ENCODE results near the gene GPR39. TPM values are rescaled to one million over a fixed set of nuclear protein-coding genes. Genes with fewer than 3 reads are reported as not detected.
A peak's percentile ranks its signal among the peaks of the same experiment; 100 is the strongest.

Gene GPR39
- total and polyA plus RNA-seq, 12 donors, result 0.10 to 0.28 (median 0.17) TPM; not detected in 7

- Histone ChIP-seq H3K4me3 (peak overlapping the region in 2 of 4 donors; percentile 50 to 69), H3K27ac (no peak overlapping the region), H3K27me3 (no peaks in the 10 kb centered on the region), H3K4me1 (replicated peaks in 1 of 2) (peaks cover 4 to 10% of the 10 kb centered on the region in 2 donors), H3K9me3 (replicated peaks in 1 of 3) (no peaks in the 10 kb centered on the region), H3K36me3 (replicated peaks in 1 of 2) (no peaks in the 10 kb centered on the region)
- DNase-seq, result peak; percentile 35 to 71 (median 62)
- no peak for TF ChIP-seq CTCF (IDR thresholded peaks at IDR 0.05)
- WGBS, 4 donors, result 2 to 13% (median 4%) methylated on average over 8 to 60 of the region's 60 CpGs
- intact Hi-C loops (cut with DNase I), result no loop called here
Measured at GRCh38 chr2:132415915-132416722, 486 bp upstream of the GPR39 start.

GRCh38 chr2:132417430-132418035 lies 928 bp downstream of the GPR39 start:
- 95 to 99% (median 96%) methylated on average over 19 to 30 of the region's 30 CpGs for WGBS, 4 donors
- TF ChIP-seq POLR2A (IDR thresholded peaks at IDR 0.05) (no peak), CTCF (IDR thresholded peaks at IDR 0.05) (no peak)
- intact Hi-C loops (cut with DNase I), result no loop called here

GRCh38 chr2:132419235-132419634 lies 2.6 kb downstream of the GPR39 start:
- intact Hi-C loops (cut with DNase I), result no loop called here
- no peak for DNase-seq
- Histone ChIP-seq H3K4me3 (no peak overlapping the region), H3K9me3 (replicated peaks in 1 of 3) (no peaks in the 10 kb centered on the region), H3K27ac (no peak overlapping the region), H3K27me3 (no peaks in the 10 kb centered on the region), H3K36me3 (replicated peaks in 1 of 2) (no peaks in the 10 kb centered on the region), H3K4me1 (replicated peaks in 1 of 2) (peaks cover 4 to 10% of the 10 kb centered on the region in 2 donors)
- WGBS, 4 donors, result 69 to 85% (median 77%) methylated on average over 3 of the region's 3 CpGs
- no peak for TF ChIP-seq CTCF (IDR thresholded peaks at IDR 0.05)
- no peak for TF ChIP-seq POLR2A (IDR thresholded peaks at IDR 0.05)

More at GRCh38 chr2:132417430-132418035, 928 bp downstream of the GPR39 start:
- no peak overlapping the region for H3K27ac ChIP-seq
- no peak for DNase-seq
- no peaks in the 10 kb centered on the region for H3K27me3 ChIP-seq
- peaks cover 4 to 10% of the 10 kb centered on the region in 2 donors for H3K4me1 ChIP-seq (replicated peaks in 1 of 2)
- no peaks in the 10 kb centered on the region for H3K36me3 ChIP-seq (replicated peaks in 1 of 2)
- H3K4me3 ChIP-seq, result no peak overlapping the region
- H3K9me3 ChIP-seq (replicated peaks in 1 of 3), result no peaks in the 10 kb centered on the region

- Histone ChIP-seq H3K27ac (no peak overlapping the region), H3K36me3 (replicated peaks in 1 of 2) (no peaks in the 10 kb centered on the region), H3K4me3 (no peak overlapping the region), H3K27me3 (no peaks in the 10 kb centered on the region), H3K9me3 (replicated peaks in 1 of 3) (no peaks in the 10 kb centered on the region), H3K4me1 (replicated peaks in 1 of 2) (peaks cover 4 to 10% of the 10 kb centered on the region in 2 donors)
- intact Hi-C loops (cut with DNase I), result no loop called here
- DNase-seq, result no peak
- no peak for TF ChIP-seq POLR2A (IDR thresholded peaks at IDR 0.05)
- no peak for TF ChIP-seq CTCF (IDR thresholded peaks at IDR 0.05)
- WGBS, 4 donors, result 71 to 80% (median 76%) methylated on average over 6 of the region's 6 CpGs
Measured at GRCh38 chr2:132419941-132420340, 3.3 kb downstream of the GPR39 start.

All from adrenal gland (tissue), 12 donors.